Endodermal cell (in vitro differentiated cells): ENCODE results near the gene LRRC27. TPM values are rescaled to one million over a fixed set of nuclear protein-coding genes. Genes with fewer than 3 reads are reported as not detected.

ENCODE experiments used
- DNase-seq: peaks from one replicate; pipeline ENCODE4 v3.0.0-alpha.2; 2017
- H3K27ac ChIP-seq: 2 replicates; pipeline ENCODE4 v1.5.1; 2013; ENCODE audit warnings: mild to moderate bottlenecking, low read depth, low read length, moderate library complexity
- H3K27me3 ChIP-seq: 2 replicates; pipeline ENCODE4 v1.6.1; 2013; ENCODE audit warnings: mild to moderate bottlenecking, low read length, moderate library complexity; ENCODE audit not compliant: insufficient read depth, control insufficient read depth, poor library complexity, severe bottlenecking
- H3K36me3 ChIP-seq: 2 replicates; pipeline ENCODE4 v1.7.0; 2013; ENCODE audit warnings: mild to moderate bottlenecking, low read length, moderate library complexity; ENCODE audit not compliant: control insufficient read depth, insufficient read depth
- H3K4me1 ChIP-seq: one replicate; pipeline ENCODE4 v1.7.0; 2013; ENCODE audit warnings: low read length; ENCODE audit not compliant: control insufficient read depth, insufficient read depth
- H3K4me3 ChIP-seq: 2 replicates; pipeline ENCODE4 v1.5.1; 2013; ENCODE audit warnings: mild to moderate bottlenecking, low read length, moderate library complexity
- H3K9ac ChIP-seq: 2 replicates; pipeline ENCODE4 v1.6.1; 2013; ENCODE audit warnings: mild to moderate bottlenecking, low read length, moderate library complexity; ENCODE audit not compliant: poor library complexity, severe bottlenecking; ENCODE audit errors: extremely low read depth
- H3K9me3 ChIP-seq: 2 replicates; pipeline ENCODE4 v1.6.1; 2013; ENCODE audit warnings: mild to moderate bottlenecking, low read length, moderate library complexity; ENCODE audit not compliant: control insufficient read depth
- H3K27ac Mint-ChIP-seq: 2 replicates; pipeline ENCODE4 v1.8.0; 2020; ENCODE audit warnings: mixed read lengths
- H3K27me3 Mint-ChIP-seq: 2 replicates; pipeline ENCODE4 v1.8.0; 2021; ENCODE audit warnings: mild to moderate bottlenecking, mixed read lengths; ENCODE audit not compliant: insufficient read depth
- H3K36me3 Mint-ChIP-seq: 2 replicates; pipeline ENCODE4 v1.8.0; 2020; ENCODE audit warnings: low read depth, mixed read lengths
- H3K4me1 Mint-ChIP-seq: 2 replicates; pipeline ENCODE4 v1.8.0; 2020; ENCODE audit warnings: mixed read lengths
- H3K4me3 Mint-ChIP-seq: 2 replicates; pipeline ENCODE4 v1.8.0; 2020; ENCODE audit warnings: mild to moderate bottlenecking, moderate library complexity, mixed read lengths
- H3K9me3 Mint-ChIP-seq: 2 replicates; pipeline ENCODE4 v1.8.0; 2020; ENCODE audit warnings: mild to moderate bottlenecking, mixed read lengths
- CTCF ChIP-seq: fragments of 200-600 bp; sonication (generic); conservative IDR thresholded peaks from 2 replicates; pipeline ENCODE4 v1.5.0; 2021; ENCODE audit warnings: antibody characterized with exemption, mild to moderate bottlenecking
- WGBS, 2 experiments: methylation state at CpG; one replicate each; pipeline versions ENCODE4 v1.1.5 to v1.1.7; 2013; ENCODE audit warnings: missing lambda C conversion rate in 2 of 2, mixed read lengths in 1 of 2; ENCODE audit not compliant: insufficient coverage in 1 of 2, insufficient read length in 1 of 2; 5-methylcytosine and 5-hydroxymethylcytosine counted together
- total RNA-seq, 2 donors: library from RNA; stranded (reverse); fragmentation: NEBNext Ultra II Directional in 1 of 2; extraction: Animal tissue kit (Norgen Biotek cat#: 25700) in 1 of 2; gene quantifications; 2 replicates in 1 of 2; 3 replicates in 1 of 2; pipeline ENCODE4 v1.2.1, GENCODE V29; 2021

The LRRC27 gene
- total RNA-seq, 2 donors from 2014 or later = 10.3 to 14.6 TPM

GRCh38 chr10:132296666-132297443 lies 35.1 kb upstream of the LRRC27 start:
- H3K9me3 Mint-ChIP-seq = no peaks in the 10 kb centered on the region
- Histone ChIP-seq H3K36me3 (no peaks in the 10 kb centered on the region), H3K27me3 (no peaks in the 10 kb centered on the region), H3K4me3 (no peak overlapping the region), H3K9ac (no peak overlapping the region), H3K4me1 (no peaks in the 10 kb centered on the region), H3K27ac (no peak overlapping the region), H3K9me3 (no peaks in the 10 kb centered on the region)
- H3K4me3 Mint-ChIP-seq = no peak overlapping the region
- 92 to 94% methylated on average over 15 to 28 of the region's 28 CpGs for WGBS, 2 experiments
- no peaks in the 10 kb centered on the region for H3K4me1 Mint-ChIP-seq
- peak; percentile 29 for DNase-seq
- no peak overlapping the region for H3K27ac Mint-ChIP-seq
- no peaks in the 10 kb centered on the region for H3K27me3 Mint-ChIP-seq
- TF ChIP-seq CTCF = no peak
- H3K36me3 Mint-ChIP-seq = no peaks in the 10 kb centered on the region

GRCh38 chr10:132297526-132297925 lies 34.5 kb upstream of the LRRC27 start:
- no peak overlapping the region for H3K9ac ChIP-seq
- Mint-ChIP-seq H3K27ac (no peak overlapping the region), H3K27me3 (no peaks in the 10 kb centered on the region), H3K36me3 (no peaks in the 10 kb centered on the region), H3K4me3 (no peak overlapping the region), H3K9me3 (no peaks in the 10 kb centered on the region), H3K4me1 (no peaks in the 10 kb centered on the region)
- peak; percentile 57 for DNase-seq
- no peaks in the 10 kb centered on the region for H3K36me3 ChIP-seq
- H3K27ac ChIP-seq = no peak overlapping the region
- peak; percentile 49 for TF ChIP-seq CTCF
- H3K9me3 ChIP-seq = no peaks in the 10 kb centered on the region
- H3K27me3 ChIP-seq = no peaks in the 10 kb centered on the region
- 58 to 77% methylated on average over 8 to 9 of the region's 9 CpGs for WGBS, 2 experiments
- no peaks in the 10 kb centered on the region for H3K4me1 ChIP-seq
- no peak overlapping the region for H3K4me3 ChIP-seq

- H3K4me1 ChIP-seq = no peaks in the 10 kb centered on the region
- Mint-ChIP-seq H3K27ac (no peak overlapping the region), H3K4me3 (no peak overlapping the region), H3K4me1 (no peaks in the 10 kb centered on the region), H3K36me3 (no peaks in the 10 kb centered on the region), H3K27me3 (peaks cover under 1% of the 10 kb centered on the region), H3K9me3 (no peaks in the 10 kb centered on the region)
- no peak for TF ChIP-seq CTCF
- peak; percentile 53 for DNase-seq
- no peak overlapping the region for H3K9ac ChIP-seq
- no peak overlapping the region for H3K27ac ChIP-seq
- no peaks in the 10 kb centered on the region for H3K27me3 ChIP-seq
- H3K36me3 ChIP-seq = no peaks in the 10 kb centered on the region
- WGBS, 2 experiments = 79 to 83% methylated on average over 22 to 28 of the region's 28 CpGs
- H3K9me3 ChIP-seq = no peaks in the 10 kb centered on the region
- no peak overlapping the region for H3K4me3 ChIP-seq
These were observed 33.7 kb upstream of the LRRC27 start for GRCh38 chr10:132298038-132298881.
